ENCODE measurements around the gene C2orf92.

The C2orf92 gene

GRCh38 chr2:97693476-97693875 is 24.0 kb downstream of the C2orf92 start:
- H2AK5ac ChIP-seq (ENCODE audit: low read length, severe bottlenecking): no peak overlapping the region

GRCh38 chr2:97695744-97696143 is 26.2 kb downstream of the C2orf92 start:
- no peak for DNase-seq
- no peak overlapping the region for H3K4ac ChIP-seq (ENCODE audit: low read depth in 1 of 2, low read length in 2 of 2)
- H3K36me3 ChIP-seq (ENCODE audit: control insufficient read depth in 1 of 2, insufficient read depth in 2 of 2, low read depth in 1 of 2, low read length in 2 of 2): no peaks in the 10 kb centered on the region
- 97% methylated on average over 4 of the region's 5 CpGs for WGBS
- no peak overlapping the region for H3K18ac ChIP-seq (ENCODE audit: low read depth in 1 of 2, low read length in 2 of 2)
- no peaks in the 10 kb centered on the region for H3K79me1 ChIP-seq (replicated peaks; ENCODE audit: low read length, poor library complexity, severe bottlenecking)
- peaks cover 9% of the 10 kb centered on the region for H3K9me3 ChIP-seq (ENCODE audit: control insufficient read depth, low read length)
- H2BK120ac ChIP-seq (ENCODE audit: low read depth, low read length): no peak overlapping the region
- no peak overlapping the region for H2BK5ac ChIP-seq (ENCODE audit: low read depth, low read length, poor library complexity, severe bottlenecking)
- H2AK5ac ChIP-seq (ENCODE audit: low read length, severe bottlenecking): no peak overlapping the region
- H2BK12ac ChIP-seq (ENCODE audit: low read length in 2 of 2): no peak overlapping the region
- H3K4me3 ChIP-seq (ENCODE audit: insufficient read depth in 1 of 2, low read depth in 1 of 2, low read length in 2 of 2): no peak overlapping the region
- no peak overlapping the region for H3K23ac ChIP-seq (ENCODE audit: low read length in 2 of 2)
- no peak overlapping the region for H3K4me2 ChIP-seq (ENCODE audit: low read length, poor library complexity, severe bottlenecking)
- H3K9ac ChIP-seq (ENCODE audit: low read length): no peak overlapping the region
- no peak overlapping the region for H3K27ac ChIP-seq (ENCODE audit: low read length, poor library complexity, severe bottlenecking)
- no peaks in the 10 kb centered on the region for H3K27me3 ChIP-seq (ENCODE audit: control insufficient read depth in 1 of 2, insufficient read depth in 1 of 2, low read length in 2 of 2)
- no peak overlapping the region for H2AFZ ChIP-seq (ENCODE audit: low read depth, low read length)
- peaks cover 3% of the 10 kb centered on the region for H3K4me1 ChIP-seq (ENCODE audit: control insufficient read depth, insufficient read depth, low read depth, low read length)
- no peak overlapping the region for H3K14ac ChIP-seq (ENCODE audit: low read length in 2 of 2)
- no peak overlapping the region for H2BK15ac ChIP-seq (ENCODE audit: low read depth, poor library complexity, severe bottlenecking)
- no peak overlapping the region for H4K91ac ChIP-seq (ENCODE audit: low read length)
- H4K8ac ChIP-seq (ENCODE audit: low read length): no peak overlapping the region

More at GRCh38 chr2:97693476-97693875, 24.0 kb downstream of the C2orf92 start:
- H3K23ac ChIP-seq (ENCODE audit: low read length in 2 of 2): no peak overlapping the region
- no peak overlapping the region for H3K4me3 ChIP-seq (ENCODE audit: insufficient read depth in 1 of 2, low read depth in 1 of 2, low read length in 2 of 2)
- no peaks in the 10 kb centered on the region for H3K79me1 ChIP-seq (replicated peaks; ENCODE audit: low read length, poor library complexity, severe bottlenecking)
- peaks cover 3% of the 10 kb centered on the region for H3K4me1 ChIP-seq (ENCODE audit: control insufficient read depth, insufficient read depth, low read depth, low read length)
- no peaks in the 10 kb centered on the region for H3K36me3 ChIP-seq (ENCODE audit: control insufficient read depth in 1 of 2, insufficient read depth in 2 of 2, low read depth in 1 of 2, low read length in 2 of 2)
- no peak overlapping the region for H3K4ac ChIP-seq (ENCODE audit: low read depth in 1 of 2, low read length in 2 of 2)
- H4K91ac ChIP-seq (ENCODE audit: low read length): no peak overlapping the region
- H3K18ac ChIP-seq (ENCODE audit: low read depth in 1 of 2, low read length in 2 of 2): no peak overlapping the region
- no peak overlapping the region for H3K4me2 ChIP-seq (ENCODE audit: low read length, poor library complexity, severe bottlenecking)
- peaks cover 9% of the 10 kb centered on the region for H3K9me3 ChIP-seq (ENCODE audit: control insufficient read depth, low read length)
- no peaks in the 10 kb centered on the region for H3K27me3 ChIP-seq (ENCODE audit: control insufficient read depth in 1 of 2, insufficient read depth in 1 of 2, low read length in 2 of 2)
- no peak overlapping the region for H2BK5ac ChIP-seq (ENCODE audit: low read depth, low read length, poor library complexity, severe bottlenecking)
- no peak overlapping the region for H3K9ac ChIP-seq (ENCODE audit: low read length)
- no peak for DNase-seq
- H3K14ac ChIP-seq (ENCODE audit: low read length in 2 of 2): no peak overlapping the region
- H2BK120ac ChIP-seq (ENCODE audit: low read depth, low read length): no peak overlapping the region
- no peak overlapping the region for H2BK12ac ChIP-seq (ENCODE audit: low read length in 2 of 2)
- no peak overlapping the region for H2AFZ ChIP-seq (ENCODE audit: low read depth, low read length)
- no peak overlapping the region for H4K8ac ChIP-seq (ENCODE audit: low read length)
- H2BK15ac ChIP-seq (ENCODE audit: low read depth, poor library complexity, severe bottlenecking): no peak overlapping the region
- H3K27ac ChIP-seq (ENCODE audit: low read length, poor library complexity, severe bottlenecking): no peak overlapping the region

- no peak overlapping the region for H2BK12ac ChIP-seq (ENCODE audit: low read length in 2 of 2)
- H3K4me3 ChIP-seq (ENCODE audit: insufficient read depth in 1 of 2, low read depth in 1 of 2, low read length in 2 of 2): peak overlapping the region in 1 of 2 experiments; percentile 54
- peak; percentile 78 for DNase-seq
- H3K27ac ChIP-seq (ENCODE audit: low read length, poor library complexity, severe bottlenecking): no peak overlapping the region
- no peak overlapping the region for H3K4me2 ChIP-seq (ENCODE audit: low read length, poor library complexity, severe bottlenecking)
- no peak overlapping the region for H3K23ac ChIP-seq (ENCODE audit: low read length in 2 of 2)
- H2BK120ac ChIP-seq (ENCODE audit: low read depth, low read length): no peak overlapping the region
- no peak overlapping the region for H2BK5ac ChIP-seq (ENCODE audit: low read depth, low read length, poor library complexity, severe bottlenecking)
- H3K79me1 ChIP-seq (replicated peaks; ENCODE audit: low read length, poor library complexity, severe bottlenecking): no peaks in the 10 kb centered on the region
- no peak overlapping the region for H3K18ac ChIP-seq (ENCODE audit: low read depth in 1 of 2, low read length in 2 of 2)
- H3K4ac ChIP-seq (ENCODE audit: low read depth in 1 of 2, low read length in 2 of 2): no peak overlapping the region
- no peak overlapping the region for H3K14ac ChIP-seq (ENCODE audit: low read length in 2 of 2)
- no peak overlapping the region for H2AFZ ChIP-seq (ENCODE audit: low read depth, low read length)
- peak overlapping the region; percentile 58 for H3K9ac ChIP-seq (ENCODE audit: low read length)
- H3K9me3 ChIP-seq (ENCODE audit: control insufficient read depth, low read length): peaks cover 9% of the 10 kb centered on the region
- no peaks in the 10 kb centered on the region for H3K27me3 ChIP-seq (ENCODE audit: control insufficient read depth in 1 of 2, insufficient read depth in 1 of 2, low read length in 2 of 2)
- H4K8ac ChIP-seq (ENCODE audit: low read length): no peak overlapping the region
- H3K36me3 ChIP-seq (ENCODE audit: control insufficient read depth in 1 of 2, insufficient read depth in 2 of 2, low read depth in 1 of 2, low read length in 2 of 2): no peaks in the 10 kb centered on the region
- no peak overlapping the region for H2BK15ac ChIP-seq (ENCODE audit: low read depth, poor library complexity, severe bottlenecking)
- WGBS: 32% methylated on average over 10 of the region's 14 CpGs
- no peak overlapping the region for H2AK5ac ChIP-seq (ENCODE audit: low read length, severe bottlenecking)
- no peak overlapping the region for H4K91ac ChIP-seq (ENCODE audit: low read length)
- H3K4me1 ChIP-seq (ENCODE audit: control insufficient read depth, insufficient read depth, low read depth, low read length): peaks cover 4% of the 10 kb centered on the region
Observed at GRCh38 chr2:97697252-97698235, 28.0 kb downstream of the C2orf92 start.

GRCh38 chr2:97698530-97698929 is 29.0 kb downstream of the C2orf92 start:
- H3K23ac ChIP-seq (ENCODE audit: low read length in 2 of 2): no peak overlapping the region
- H4K91ac ChIP-seq (ENCODE audit: low read length): no peak overlapping the region

More at GRCh38 chr2:97698530-97698929, 29.0 kb downstream of the C2orf92 start:
- WGBS: 100% methylated on average over 2 of the region's 4 CpGs
- H2BK12ac ChIP-seq (ENCODE audit: low read length in 2 of 2): no peak overlapping the region
- no peak overlapping the region for H2BK15ac ChIP-seq (ENCODE audit: low read depth, poor library complexity, severe bottlenecking)
- no peak overlapping the region for H2BK120ac ChIP-seq (ENCODE audit: low read depth, low read length)
- no peak overlapping the region for H3K27ac ChIP-seq (ENCODE audit: low read length, poor library complexity, severe bottlenecking)
- H3K4ac ChIP-seq (ENCODE audit: low read depth in 1 of 2, low read length in 2 of 2): no peak overlapping the region
- H3K36me3 ChIP-seq (ENCODE audit: control insufficient read depth in 1 of 2, insufficient read depth in 2 of 2, low read depth in 1 of 2, low read length in 2 of 2): no peaks in the 10 kb centered on the region
- H3K18ac ChIP-seq (ENCODE audit: low read depth in 1 of 2, low read length in 2 of 2): no peak overlapping the region
- H3K79me1 ChIP-seq (replicated peaks; ENCODE audit: low read length, poor library complexity, severe bottlenecking): no peaks in the 10 kb centered on the region
- no peak overlapping the region for H3K9ac ChIP-seq (ENCODE audit: low read length)
- no peak overlapping the region for H3K14ac ChIP-seq (ENCODE audit: low read length in 2 of 2)
- no peak overlapping the region for H2AK5ac ChIP-seq (ENCODE audit: low read length, severe bottlenecking)
- H3K9me3 ChIP-seq (ENCODE audit: control insufficient read depth, low read length): no peaks in the 10 kb centered on the region
- DNase-seq: no peak
- H2BK5ac ChIP-seq (ENCODE audit: low read depth, low read length, poor library complexity, severe bottlenecking): no peak overlapping the region
- peaks cover 4% of the 10 kb centered on the region for H3K4me1 ChIP-seq (ENCODE audit: control insufficient read depth, insufficient read depth, low read depth, low read length)
- H3K4me2 ChIP-seq (ENCODE audit: low read length, poor library complexity, severe bottlenecking): no peak overlapping the region
- no peaks in the 10 kb centered on the region for H3K27me3 ChIP-seq (ENCODE audit: control insufficient read depth in 1 of 2, insufficient read depth in 1 of 2, low read length in 2 of 2)
- no peak overlapping the region for H2AFZ ChIP-seq (ENCODE audit: low read depth, low read length)
- no peak overlapping the region for H3K4me3 ChIP-seq (ENCODE audit: insufficient read depth in 1 of 2, low read depth in 1 of 2, low read length in 2 of 2)
- H4K8ac ChIP-seq (ENCODE audit: low read length): no peak overlapping the region
